Measurements from ENCODE around the gene ACAA2.

GRCh38 chr18:49849331-49850217 lies 36.2 kb upstream of the ACAA2 start:
- TF ChIP-seq RAD21 (IDR thresholded peaks at IDR 0.05 in 1 of 2, conservative IDR thresholded peaks at IDR 0.05 in 1 of 2; ENCODE audit: low read depth in 2 of 2, low read length in 2 of 2) (no peak), CTCF (IDR thresholded peaks at IDR 0.05; ENCODE audit: control extremely low read depth in 1 of 3, insufficient read depth in 1 of 3, low read depth in 1 of 3, low read length in 3 of 3) (no peak), RNF2 (IDR thresholded peaks at IDR 0.05; ENCODE audit: borderline replicate concordance, low read depth, low read length, missing control alignments, poor library complexity, severe bottlenecking) (no peak), BRCA1 (IDR thresholded peaks at IDR 0.05; ENCODE audit: low read depth, low read length) (no peak), E2F6 (IDR thresholded peaks at IDR 0.05) (no peak), POLR2AphosphoS5 (IDR thresholded peaks at IDR 0.05; ENCODE audit: low read depth, low read length) (no peak), SP4 (IDR thresholded peaks at IDR 0.05; ENCODE audit: low read length) (no peak), HDAC2 (IDR thresholded peaks at IDR 0.05; ENCODE audit: borderline replicate concordance in 1 of 2, low read depth in 2 of 2, low read length in 2 of 2) (no peak), POLR2A (IDR thresholded peaks at IDR 0.05; ENCODE audit: control extremely low read depth in 1 of 2, low read depth in 2 of 2, low read length in 2 of 2) (no peak), KDM5A (IDR thresholded peaks at IDR 0.05; ENCODE audit: low read length) (no peak), EZH2 (IDR thresholded peaks at IDR 0.05; ENCODE audit: low read depth, low read length, severe bottlenecking) (no peak), SIX5 (IDR thresholded peaks at IDR 0.05; ENCODE audit: low read depth, low read length) (no peak), CREB1 (IDR thresholded peaks at IDR 0.05) (no peak)
